ENCODE results near the gene RPS6KC1.
"Not testable (repeated sequence)": the region's sequence is repeated elsewhere in the genome, so short reads cannot be mapped to it uniquely, and the experiment has no call there.

RPS6KC1 gene

GRCh38 chr1:213051127-213051880 lies at the start of gene RPS6KC1:
RPS6KC1 (plus strand) TSS chr1:213051241; CDS start chr1:213051405, 164 bp downstream.
- DNase-seq: peak; percentile 85

- no peak for DNase-seq
Measured at GRCh38 chr1:213003256-213003655, 47.8 kb upstream of the RPS6KC1 start.

- no peak for DNase-seq
Measured at GRCh38 chr1:213008564-213008963, 42.5 kb upstream of the RPS6KC1 start.

DNA sequence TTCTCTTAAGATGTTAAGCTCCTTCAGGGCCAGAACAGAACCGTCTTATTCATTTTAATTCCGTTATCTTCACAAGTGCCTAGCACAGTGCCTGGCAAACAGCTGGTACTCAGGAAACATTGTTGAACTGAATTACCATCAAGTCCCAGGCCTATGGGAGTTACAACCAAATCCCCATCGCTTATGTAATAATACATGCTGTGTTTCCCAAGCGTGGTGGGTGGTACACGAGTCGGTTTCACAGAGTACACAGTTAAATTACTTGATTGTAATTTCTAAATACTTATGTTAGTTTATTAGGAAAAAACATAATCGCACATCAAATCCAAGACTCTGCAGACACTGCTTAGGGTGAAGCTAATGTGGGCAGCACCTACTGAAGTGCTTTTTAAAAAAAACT lies 36.4 kb upstream of the RPS6KC1 start:
- no peak for DNase-seq

DNA sequence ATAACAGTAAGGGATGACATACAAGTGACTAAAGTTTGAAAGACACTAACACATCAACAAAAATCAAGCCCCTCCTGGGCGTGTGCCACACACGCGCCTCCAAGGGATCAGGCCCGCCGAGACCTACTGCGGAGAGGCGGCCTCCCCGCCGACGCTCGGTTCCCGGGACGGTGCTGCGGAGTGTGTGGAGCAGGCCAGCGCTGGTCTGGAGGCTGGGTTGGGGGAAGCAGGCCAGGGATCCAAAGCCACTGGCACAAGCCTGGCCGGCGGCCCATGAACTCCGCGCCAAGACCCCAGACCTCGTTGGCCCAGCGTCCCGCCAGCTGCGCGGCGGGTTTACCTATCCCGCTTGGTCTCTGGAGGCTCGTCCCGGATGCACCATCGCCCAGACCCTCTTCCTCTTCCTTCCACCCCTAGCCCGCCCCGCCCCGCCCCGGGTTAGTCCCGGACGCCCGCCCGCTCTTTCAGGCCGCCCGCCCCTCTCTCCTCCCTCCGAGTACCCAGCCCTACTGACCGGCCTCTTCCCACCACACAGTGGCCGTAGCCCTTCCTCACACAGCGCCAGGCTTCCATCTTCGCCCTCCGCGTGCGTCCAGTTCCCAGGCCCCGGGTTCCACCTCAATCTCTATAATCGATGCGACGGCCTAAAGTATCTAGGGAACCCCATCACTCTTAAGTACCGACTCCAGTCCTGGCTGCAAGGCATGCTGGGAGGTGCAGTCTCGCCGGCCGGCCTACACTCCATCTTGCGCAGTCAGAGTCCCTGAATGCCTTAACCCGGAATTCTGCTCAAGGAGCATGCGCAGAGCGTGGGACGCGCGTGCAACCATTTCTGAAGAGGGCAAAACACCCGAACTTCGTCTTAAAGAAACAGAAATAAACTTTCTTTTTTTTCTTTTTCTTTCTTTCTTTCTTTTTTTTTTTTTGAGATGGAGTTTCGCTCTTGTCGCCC lies 35.7 kb upstream of the RPS6KC1 start, which contains the start of gene ANGEL2:
TSS of gene ANGEL2 (minus strand) at position 769 of the 952 bp plus-strand sequence. CDS start at position 573, 196 bp downstream.
- DNase-seq: peak; percentile 97

- peak; percentile 12 for DNase-seq
Measured at GRCh38 chr1:213017447-213018273, 33.4 kb upstream of the RPS6KC1 start.

- no peak for DNase-seq
Measured at GRCh38 chr1:213019450-213019849, 31.6 kb upstream of the RPS6KC1 start.

- no peak for DNase-seq
Measured at GRCh38 chr1:213020016-213020415, 31.0 kb upstream of the RPS6KC1 start.

DNA sequence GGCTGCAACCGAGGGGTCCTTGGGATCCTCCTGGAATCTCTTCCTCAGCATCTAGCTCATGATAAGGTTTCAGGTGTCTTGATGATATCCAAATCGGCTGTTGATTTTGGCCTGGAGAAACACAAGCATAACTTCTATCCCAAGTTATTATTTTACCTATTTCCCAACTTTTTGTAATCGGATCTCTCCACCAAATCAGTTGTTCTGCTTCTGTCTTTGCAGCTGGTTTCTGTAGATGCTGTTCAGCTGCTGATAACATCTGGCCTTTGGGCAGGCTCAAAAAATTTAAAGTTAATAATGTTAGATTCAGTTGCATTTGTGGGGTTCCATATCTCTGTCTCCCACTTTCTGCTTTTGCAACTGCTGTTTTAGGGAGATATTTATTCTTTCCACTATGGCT lies 24.0 kb upstream of the RPS6KC1 start:
- not testable (repeated sequence) for DNase-seq

- DNase-seq: no peak
Measured at GRCh38 chr1:213032651-213033050, 18.4 kb upstream of the RPS6KC1 start.

GRCh38 chr1:213034713-213035112 lies 16.3 kb upstream of the RPS6KC1 start:
- no peak for DNase-seq

DNA sequence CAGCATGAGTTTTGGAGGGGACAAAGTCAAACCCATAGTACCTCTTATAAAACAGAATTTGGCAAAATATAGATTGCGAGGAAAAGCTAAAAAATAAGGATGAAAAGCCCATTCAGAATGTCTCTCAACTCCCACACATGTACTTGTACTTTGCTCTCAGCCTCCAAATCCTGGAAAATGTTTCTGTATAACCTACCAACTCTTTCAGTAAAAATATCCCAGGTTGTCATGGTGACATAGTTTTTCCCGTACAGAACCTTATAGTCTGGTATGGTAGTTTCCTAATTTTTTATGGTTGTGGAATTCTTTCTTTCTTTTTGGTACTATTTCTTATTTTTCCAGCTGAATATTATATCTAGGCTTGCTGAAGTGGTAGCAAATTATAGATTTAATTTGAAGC lies 15.5 kb upstream of the RPS6KC1 start:
- DNase-seq: no peak

GRCh38 chr1:213041443-213041842 lies 9.6 kb upstream of the RPS6KC1 start:
- peak; percentile 53 for DNase-seq

- not testable (repeated sequence) for DNase-seq
Measured at GRCh38 chr1:213045321-213046226, 5.5 kb upstream of the RPS6KC1 start.

DNA sequence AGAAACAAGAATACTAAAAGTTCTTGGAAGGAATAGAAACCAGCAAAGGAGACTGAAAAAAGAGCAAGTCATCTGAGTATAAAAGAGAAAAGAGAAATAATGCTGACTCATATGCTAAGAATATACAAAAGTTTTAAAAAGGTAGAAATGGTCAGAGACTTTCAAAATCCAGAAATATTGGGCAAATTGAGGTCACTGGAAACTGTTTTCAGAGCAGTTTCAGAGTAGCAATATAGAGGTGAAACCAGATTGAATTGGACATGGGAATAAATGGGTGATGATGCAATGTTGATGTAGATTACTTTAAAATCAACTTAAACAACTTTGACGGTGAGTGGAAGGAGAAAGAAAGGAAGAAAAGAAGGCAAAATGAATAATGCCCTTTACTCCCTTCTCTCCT lies 1.8 kb upstream of the RPS6KC1 start:
- no peak for DNase-seq

GRCh38 chr1:213050745-213051126 lies 305 bp upstream of the RPS6KC1 start:
- DNase-seq: no peak

DNA sequence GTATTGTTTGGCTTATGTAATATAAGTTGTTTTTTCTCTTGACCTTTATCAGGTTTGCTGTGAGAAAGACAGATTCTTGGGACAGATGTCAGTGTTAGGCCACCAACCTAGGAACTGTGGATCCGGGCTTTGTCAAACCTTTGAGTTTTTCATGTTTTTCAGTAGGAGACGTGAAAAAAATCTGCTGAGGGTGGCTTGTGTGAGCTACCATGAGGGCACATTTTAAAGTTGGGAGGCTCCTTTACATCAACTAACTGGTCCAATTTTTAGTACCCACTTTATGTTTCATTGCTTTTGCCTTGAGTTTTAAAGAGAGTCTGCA lies 801 bp downstream of the RPS6KC1 start:
- DNase-seq: no peak

DNA sequence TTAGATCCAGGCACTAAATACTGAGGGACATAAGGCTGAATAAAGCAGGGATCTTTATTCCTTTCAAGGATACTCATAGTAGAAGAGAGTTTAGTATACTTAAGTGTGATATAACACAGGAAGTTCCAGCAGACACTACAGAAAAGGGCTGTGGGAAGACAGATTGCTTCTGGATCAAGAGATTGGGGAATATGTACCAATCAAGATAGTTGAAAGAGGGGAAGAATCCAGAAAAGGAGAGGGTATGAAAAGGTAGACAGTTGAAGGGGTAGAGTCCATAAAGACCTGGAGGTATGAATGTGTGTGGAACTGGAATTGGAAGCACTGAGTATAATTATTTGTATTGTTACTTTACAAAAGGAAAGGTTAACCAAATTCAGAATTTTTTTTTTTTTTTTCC lies 2.4 kb downstream of the RPS6KC1 start:
- DNase-seq: no peak

DNA sequence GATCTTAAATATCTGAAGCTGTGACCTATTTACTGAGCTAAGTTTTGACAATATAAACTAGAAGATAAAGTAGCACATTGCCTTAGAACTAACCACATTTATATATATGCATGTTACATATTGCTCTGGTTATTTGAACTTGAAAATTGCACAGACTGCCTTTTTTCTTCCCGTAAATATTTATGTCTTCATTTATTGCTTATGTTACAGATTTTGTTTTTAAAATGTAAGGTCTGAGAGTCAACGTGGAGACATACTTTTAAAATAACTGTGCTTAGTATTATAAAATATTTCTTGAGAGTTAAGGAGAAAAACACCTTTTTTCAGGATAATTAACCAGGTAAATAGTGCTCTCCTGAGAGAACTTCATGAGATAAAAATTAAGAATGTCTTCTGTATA lies 3.1 kb downstream of the RPS6KC1 start:
- no peak for DNase-seq

- no peak for DNase-seq
Measured at GRCh38 chr1:213054733-213055591, 3.9 kb downstream of the RPS6KC1 start.

- no peak for DNase-seq
Measured at GRCh38 chr1:213055767-213056166, 4.7 kb downstream of the RPS6KC1 start.

Data from HCEC 1CT (cell line).